GM18861 (cell line): ENCODE results near the gene YES1.
"Not testable (repeated sequence)": the region's sequence is repeated elsewhere in the genome, so short reads cannot be mapped to it uniquely, and the experiment has no call there.

Source experiments
- ATAC-seq: cut with Tn5 transposase; IDR thresholded peaks from one replicate; pipeline ENCODE4 v1.9.1; 2021; ENCODE audit not compliant: unreplicated experiment

Gene YES1

DNA sequence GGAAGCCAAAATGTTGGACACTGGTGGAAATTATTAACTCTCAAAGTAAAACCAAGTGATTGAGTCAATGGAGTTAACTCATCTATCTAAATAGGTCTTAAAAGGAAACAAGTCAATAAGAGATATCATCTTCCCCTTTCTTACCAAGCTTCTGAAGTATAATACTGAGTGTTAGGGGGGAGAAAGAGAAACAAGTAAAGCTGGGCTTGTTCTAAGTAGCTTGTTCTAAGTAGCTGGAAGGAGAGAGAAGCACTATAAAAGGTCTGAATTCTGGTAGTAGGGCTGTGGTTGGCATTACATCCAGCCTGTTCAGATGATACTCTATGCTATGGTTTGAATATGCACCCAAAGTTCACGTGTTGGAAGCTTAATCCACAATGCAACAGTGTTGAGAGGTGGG, 26.8 kb downstream of the YES1 start:
- ATAC-seq: peak; percentile 75

DNA sequence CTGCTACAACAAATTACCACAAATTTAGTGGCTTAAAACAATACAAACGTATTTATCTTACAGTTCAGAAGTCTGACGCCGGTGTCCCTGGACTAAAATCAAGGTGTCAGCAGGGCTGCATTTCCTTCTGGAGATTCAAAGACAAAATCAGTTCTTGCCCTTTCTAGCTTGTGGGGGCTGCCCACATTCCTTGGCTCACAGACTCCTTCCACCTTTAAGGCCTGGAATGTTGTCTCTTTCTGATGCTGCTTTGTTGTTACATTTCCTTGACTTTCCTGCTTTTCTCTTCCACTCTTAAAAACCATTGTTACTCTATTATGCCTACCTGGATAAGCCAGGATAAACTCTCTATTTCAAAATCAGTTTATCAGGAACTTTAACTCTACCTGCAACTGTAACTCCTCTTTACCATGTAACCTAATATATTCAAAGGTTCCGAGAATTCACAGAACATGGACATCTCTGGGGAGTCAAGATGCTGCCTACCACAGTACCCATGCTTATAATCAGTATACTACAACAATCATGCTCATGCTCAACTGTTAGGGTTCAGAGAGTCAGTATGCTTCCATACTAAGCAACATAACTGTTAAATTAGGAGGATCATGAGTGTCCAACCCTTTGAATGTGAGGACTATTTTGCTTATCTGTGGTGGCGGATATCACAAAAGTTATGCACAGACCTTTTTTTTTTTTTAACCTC, 27.4 kb downstream of the YES1 start:
- no peak for ATAC-seq

DNA sequence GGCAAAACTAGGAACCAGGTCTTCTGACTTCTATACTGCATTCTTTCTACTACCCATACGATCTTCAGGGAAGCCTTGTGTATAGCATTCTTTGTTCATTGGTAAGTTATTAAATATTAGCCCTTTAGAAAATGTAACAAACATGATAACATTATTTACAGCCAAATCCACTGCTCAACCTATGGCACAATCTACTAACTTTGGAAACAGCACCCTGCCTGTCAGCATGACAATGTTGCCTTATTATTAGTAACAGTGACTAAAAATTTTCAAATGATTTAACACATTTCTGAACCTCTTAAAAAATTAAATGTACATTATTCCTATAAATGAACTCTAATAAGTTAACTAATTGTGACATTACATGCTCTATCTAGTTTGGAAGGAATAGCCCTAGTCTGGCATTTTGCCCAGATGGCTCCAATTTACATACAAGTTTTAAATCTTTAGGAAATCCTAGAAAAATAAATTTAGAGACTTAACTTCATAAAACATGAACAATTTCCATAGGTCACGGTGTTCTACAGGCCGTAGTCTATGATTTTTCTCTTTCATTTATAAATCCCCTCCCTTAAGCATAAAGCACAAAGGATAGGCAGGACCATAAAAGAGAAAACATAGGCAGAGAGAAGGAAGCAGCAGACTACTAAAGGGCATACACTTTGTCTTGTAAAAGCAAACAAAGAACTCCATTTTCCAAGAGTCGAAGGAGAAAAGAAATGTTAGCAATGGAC, 33.7 kb downstream of the YES1 start:
- no peak for ATAC-seq

DNA sequence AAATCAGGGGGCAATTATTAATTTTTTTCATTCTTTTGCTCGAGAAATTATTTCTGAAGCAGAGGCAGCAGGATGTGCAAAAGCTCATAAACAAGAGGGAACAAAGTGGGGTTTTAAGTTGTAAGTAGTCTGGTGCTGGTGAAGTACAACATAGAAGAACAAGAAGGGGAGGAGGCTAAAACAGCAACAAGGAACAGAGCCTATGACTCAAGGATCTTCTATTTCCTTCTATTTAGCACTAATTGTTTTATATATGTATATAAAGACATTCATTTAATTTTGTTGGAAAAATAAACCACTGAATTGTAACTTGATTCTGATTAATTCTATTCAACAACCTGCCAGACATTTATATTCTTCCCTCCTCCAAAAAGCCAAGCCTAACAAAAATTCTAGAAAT, 35.0 kb downstream of the YES1 start:
- no peak for ATAC-seq

DNA sequence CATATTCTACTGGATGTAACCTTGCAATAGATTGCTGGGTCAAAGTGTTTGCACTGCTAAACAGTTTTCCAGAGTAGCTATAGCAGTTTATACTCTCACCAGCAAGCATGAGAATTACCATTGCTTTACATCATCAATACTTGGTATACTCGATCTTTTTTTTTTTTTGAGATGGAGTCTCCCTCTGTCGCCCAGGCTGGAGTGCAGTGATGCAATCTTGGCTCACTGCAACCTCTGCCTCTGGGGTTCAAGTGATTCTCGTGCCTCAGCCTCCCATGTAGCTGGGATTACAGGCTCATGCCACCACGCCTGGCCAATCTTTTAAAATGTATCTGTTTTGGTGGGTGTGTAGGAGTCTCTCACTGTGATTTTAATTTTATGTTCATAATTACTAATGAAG, 36.0 kb downstream of the YES1 start:
- ATAC-seq: not testable (repeated sequence)

DNA sequence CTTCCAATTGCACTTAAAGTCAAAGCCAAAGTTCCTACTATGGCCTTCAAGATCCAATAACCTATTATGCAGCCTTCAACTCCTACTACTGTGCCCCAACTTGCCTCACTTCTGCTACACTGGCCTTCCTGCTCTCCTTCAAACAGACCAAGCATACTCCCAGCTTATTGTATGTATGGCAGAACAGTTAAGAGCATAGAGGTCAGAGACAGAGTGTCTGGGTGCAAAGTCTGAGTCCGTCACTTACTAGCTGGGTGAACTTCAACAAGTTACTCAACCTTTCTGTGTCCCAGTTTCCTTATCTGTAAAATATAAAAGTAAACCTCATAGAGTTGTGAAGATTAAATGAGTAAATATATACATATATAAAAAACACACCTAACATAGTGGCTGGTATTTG, 37.2 kb downstream of the YES1 start:
- no peak for ATAC-seq

DNA sequence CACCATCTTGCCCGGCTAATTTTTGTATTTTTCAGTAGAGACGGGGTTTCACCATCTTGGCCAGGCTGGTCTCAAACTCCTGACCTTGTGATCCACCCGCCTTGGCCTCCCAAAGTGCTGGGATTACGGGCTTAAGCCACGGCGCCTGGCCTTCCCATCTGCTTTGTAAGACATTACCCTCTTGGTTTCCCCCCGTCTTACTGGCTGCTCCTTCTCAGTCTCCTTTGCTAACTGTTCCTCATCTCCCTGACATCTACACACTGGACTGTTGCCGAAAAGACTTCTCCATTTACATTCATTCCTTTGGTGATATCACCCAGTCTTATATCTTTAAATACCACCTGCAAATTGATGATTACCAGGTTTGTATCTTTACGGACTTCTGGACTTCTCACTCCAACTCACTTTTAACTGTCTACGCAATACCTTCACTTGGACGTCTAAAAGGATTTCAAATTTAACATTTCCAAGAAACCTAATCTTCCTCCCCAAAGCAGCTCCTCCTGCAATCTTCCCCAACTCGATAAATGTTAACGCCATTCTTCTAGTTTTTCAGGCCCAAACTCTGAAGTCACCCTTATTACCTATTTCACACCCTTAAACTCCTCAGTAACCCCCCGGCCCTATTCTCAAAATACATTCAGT, 37.9 kb downstream of the YES1 start:
- no peak for ATAC-seq

DNA sequence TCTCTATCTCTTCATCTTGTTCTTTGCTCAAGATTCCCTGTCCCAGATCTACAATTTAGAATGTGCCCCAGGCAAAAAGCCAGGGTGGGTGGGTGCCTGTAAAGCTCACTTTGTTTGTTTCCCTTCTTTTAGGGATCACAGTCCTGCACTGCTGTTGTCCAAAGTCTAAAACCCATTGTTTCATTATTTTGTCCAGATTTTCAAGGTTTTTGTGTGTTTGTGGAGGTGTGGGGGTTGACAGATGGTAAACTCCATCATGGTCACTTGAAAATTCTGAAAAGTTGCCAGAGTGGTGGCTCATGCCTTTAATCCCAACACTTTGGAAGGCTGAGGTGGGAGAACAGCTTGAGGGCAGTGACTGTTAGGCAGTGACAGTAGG, 41.5 kb downstream of the YES1 start:
- ATAC-seq: no peak

DNA sequence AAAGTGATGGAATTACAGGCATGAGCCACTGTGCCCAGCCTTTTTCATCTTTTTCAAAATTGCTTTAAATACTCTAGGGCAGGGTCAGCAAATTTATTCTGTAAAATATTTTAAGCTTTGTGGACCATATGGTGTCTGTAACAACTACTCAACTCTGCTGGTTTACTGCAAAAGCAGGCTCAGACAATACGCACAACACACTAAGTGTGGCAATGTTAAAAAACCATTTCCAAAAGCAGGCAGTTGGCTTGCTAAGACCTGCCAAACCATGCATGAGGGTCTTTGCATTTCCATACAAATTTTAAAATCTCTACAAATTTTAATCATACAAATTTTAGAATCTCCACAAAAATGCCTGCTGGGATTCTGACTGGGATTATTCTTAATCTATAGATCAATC, 44.1 kb downstream of the YES1 start:
- no peak for ATAC-seq

DNA sequence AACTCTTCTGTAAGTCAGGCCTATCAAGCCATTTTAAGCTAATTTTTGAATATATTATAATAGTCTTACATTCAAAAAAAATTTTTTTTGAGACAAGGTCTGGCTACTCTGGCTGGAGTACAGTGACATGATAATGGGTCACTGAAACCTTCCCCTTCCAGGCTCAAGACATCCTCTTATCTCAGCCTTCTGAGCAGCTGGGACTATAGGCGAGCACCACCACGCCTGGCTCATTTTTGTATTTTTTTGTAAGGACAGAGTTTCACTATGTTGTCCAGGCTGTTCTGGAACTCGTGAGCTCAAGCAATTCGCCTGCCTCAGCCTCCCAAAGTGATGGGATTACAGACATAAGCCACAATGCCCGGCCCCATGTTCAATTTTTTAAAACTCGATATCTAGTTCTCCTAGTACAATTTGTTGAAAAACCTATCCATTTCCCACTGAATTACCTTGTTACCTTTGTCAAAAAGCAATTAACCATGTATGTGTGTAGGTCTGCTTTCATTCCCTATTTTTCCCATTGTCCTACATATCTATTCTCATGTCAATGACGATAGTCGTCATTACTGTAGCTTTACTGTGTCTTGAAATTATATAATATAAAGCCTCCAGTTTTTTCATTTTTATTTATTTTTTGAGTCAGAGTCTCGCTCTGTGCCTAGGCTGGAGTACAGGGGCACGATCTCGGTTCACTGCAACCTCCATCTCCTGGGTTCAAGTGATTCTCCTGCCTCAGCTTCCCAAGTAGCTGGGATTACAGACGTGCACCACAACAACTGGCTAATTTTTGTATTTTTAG, 44.8 kb downstream of the YES1 start:
- no peak for ATAC-seq

DNA sequence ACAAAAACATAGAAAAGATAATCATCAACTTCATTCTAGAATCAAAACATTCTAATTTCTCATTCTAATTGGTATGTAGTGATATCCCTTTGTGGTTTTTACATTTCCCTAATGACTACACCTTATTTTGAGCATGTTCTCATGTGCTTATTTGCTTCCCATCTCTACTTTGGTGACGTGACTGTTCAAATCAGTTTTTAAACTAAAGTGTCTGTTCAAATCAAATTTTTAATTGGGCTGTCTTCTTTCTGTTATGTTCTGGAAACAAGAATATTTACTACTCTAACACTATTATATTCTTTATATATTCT, 45.5 kb downstream of the YES1 start:
- no peak for ATAC-seq

DNA sequence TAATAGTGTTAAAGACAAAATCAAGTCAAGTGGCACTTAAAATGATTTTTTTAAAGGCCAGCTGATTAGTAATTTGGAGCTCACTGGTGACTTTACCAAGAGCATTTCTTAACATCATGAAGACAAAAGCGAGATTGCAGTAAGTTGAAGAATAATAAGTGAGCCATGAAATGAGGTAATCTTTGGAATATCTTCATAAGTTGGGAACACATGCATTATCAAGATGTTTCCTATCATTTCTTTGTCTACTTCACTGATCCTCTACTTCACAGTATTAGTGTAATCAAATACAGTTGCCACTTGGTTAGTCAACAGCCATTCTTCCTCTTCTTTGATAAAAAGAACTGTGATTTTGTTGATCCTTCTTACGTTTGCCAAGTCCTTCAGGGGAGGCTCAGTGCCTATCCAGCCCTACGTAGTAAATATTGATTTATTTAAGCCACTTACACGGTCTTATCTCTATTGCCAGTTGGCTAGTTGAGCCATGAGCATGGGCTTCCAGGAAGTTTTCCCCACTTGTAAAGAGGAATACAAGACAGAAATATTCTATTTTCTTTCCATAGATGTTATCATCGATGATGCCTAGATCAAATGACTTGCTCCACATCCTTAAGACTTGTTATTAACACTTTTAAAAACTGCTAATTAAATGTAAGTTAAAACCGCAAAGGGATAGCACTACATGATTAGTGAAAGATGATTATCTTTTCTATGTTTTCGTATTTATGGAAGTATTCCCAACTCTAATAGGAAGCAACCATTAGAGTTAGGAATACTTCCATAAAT, 46.1 kb downstream of the YES1 start:
- ATAC-seq: no peak

DNA sequence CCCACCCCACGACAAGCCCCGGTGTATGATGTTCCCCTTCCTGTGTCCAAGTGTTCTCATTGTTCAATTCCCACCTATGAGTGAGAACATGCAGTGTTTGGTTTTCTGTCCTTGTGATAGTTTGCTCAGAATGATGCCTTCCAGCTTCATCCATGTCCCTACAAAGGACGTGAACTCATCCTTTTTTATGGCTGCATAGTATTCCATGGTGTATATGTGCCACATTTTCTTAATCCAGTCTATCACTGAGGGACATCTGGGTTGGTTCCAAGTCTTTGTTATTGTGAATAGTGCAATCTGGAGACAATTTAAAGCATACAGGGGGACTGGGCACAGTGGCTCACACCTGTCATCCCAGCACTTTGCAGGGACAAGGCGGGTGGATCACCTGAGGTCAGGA, 52.2 kb downstream of the YES1 start:
- not testable (repeated sequence) for ATAC-seq

DNA sequence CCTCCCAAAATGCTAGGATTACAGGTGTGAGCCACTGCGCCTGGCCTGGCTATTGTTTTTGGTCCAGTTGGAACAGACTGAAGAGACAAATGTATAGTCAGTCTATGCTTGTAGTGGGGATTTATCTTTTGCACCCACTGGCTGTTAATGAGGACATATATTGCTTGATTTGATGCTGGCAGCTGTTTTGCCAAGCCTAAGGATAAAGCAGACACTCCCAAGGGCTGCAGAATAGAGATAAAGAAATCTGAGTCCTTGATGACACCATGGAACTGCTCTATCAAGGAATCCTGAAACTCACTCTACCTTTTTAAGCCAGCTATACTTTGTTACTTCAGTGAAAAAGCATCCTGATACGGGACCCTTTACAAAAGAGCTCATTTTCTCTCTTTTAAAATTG, 56.5 kb downstream of the YES1 start:
- ATAC-seq: no peak

DNA sequence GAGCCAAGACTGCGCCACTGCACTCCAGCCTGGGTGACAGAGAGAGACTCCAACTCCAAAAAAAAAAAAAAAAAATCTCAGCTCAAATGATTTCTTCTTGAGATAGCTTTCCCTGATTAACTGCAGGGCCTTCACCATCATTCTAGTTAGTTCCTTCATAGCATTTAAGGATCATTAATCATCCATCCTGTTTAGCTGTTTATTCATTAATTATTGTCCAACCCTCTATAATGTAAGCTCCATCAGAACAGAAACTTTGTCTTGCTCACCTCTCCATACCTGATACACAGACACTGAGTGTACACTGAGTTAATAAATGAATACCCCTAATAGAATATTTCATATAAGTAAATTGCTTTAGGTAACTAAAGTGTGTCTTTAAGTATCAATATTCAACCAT, 57.4 kb downstream of the YES1 start:
- ATAC-seq: no peak

DNA sequence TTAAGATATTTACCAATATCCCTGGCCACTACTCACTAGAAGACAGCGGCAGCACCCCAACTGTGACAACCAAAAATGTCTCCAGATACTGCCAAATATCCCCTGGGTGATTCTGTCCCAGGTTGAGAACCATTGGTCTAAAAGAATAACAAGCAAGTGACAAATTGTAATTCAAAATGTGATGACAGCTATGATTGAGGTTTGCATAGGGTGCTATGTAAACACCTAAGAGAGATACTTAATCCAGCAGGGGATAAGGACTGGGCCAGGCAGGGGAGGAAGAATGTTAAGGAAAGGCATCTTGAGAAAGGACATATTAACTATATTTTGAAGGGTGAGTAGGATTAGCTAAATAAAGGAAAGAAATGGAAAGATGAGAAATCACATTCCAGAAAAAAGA, 61.6 kb downstream of the YES1 start:
- no peak for ATAC-seq

DNA sequence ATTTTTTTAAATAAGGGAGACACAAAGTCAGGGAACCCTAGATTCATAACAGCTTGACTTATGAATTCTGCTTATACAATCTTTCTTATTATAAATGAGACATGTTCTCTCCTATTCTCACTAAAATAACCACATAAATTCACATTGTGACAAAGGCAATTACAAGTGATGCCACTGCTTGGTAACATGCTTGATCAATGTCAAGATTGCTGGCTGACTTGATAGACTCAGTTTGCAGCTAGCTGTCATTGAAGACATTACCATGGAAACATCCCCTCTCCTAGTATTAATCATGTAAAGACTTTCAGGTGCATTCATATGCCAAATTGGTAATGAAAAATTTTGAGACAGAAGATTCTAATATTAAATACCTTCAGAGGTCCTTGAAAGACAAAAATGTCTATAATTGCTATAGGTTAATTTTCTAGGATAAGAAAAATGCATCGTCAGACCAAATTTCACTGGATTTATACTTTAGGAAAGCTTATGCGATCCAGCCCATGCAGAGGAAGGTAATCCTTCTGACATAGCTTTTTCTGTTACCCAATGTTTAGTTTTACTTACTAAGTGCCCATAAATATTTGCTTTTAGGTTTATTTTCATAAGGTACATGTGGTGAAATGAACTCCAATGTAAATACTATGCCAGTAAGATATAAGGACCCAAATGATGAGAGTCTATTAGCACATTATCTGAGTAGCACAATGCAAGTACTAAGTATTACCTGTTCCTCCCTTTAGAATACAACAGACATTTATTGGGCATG, 67.0 kb downstream of the YES1 start:
- no peak for ATAC-seq

DNA sequence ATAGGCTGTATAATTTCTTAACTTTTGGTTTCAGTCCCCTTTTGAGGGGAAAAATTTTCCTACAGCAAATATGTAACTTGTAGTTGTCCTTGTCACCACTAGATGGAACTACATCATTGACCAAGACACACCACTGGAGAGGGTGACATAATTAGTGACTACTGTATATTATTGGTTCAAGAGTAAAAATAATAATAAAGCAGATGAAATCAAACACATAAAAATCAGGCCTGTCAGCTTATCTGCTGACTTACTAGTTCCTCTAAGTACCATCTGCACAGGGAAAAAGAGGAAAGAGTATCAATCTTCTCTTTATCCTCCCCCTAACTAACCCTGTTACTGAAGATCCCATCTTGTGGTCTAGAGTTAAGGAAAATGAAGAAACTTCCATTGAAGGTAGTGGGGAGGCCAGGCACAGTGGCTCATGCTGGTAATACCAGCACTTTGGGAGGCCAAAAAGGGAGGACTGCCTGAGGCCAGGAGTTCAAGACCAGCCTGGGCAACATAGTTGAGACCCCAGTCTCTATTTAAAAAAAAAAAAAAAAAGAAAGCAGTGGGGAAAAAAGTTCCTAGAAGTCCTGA, 70.0 kb downstream of the YES1 start:
- peak; percentile 84 for ATAC-seq

DNA sequence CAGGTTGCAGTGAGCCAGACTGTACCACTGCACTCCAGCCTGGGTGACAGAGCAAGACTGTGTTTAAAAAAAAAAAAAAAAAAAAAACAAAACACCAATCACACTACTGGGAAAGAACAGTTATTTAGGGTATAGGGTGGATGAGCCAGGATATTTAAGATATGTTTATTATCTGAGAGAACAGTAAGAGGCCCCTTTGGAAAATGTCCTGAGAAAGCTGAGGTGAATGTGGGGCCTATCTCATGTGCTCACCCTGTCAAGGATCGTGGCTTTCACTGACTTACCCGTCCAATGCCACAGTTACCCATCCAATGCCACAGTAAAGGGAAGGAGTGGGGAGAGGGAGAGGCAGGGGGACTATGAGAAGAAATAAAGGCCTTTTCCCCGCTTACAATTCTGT, 79.7 kb downstream of the YES1 start:
- ATAC-seq: no peak

DNA sequence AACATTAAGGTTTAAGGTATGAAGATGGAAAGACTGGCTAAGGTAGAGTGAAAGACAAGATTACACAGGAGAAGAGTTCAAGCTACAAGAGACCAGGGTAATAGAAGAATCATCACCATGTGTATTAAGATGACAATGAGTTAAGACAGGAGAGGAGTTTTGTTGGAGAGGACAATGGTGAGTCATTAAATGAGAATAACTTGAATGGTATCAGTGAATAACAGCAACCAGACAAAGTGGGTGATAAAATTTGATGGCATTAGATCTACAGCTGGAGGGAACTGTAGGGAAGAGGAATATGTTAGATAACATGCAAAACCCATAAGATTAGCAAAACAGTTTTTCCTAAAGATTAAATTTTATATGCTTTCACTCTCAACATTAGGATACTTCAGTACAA, 80.9 kb downstream of the YES1 start:
- no peak for ATAC-seq
